ENCODE results near the gene USP21. TPM values are rescaled to one million over a fixed set of nuclear protein-coding genes. Genes with fewer than 3 reads are reported as not detected.

Gene USP21
- total RNA-seq, 6 experiments from 2014 or later: 6.9 to 11.1 (median 8.8) TPM

- Histone ChIP-seq H3K36me3 (no peaks in the 10 kb centered on the region), H3K4me3 (peak overlapping the region; percentile 11 to 33 (median 15)), H3K27me3 (no peaks in the 10 kb centered on the region), H3K27ac (peak overlapping the region; percentile 33 to 66 (median 55)), H3K4me1 (peaks cover 0 to 19% (median 13%) of the 10 kb centered on the region in 4 donors), H3K9me3 (no peaks in the 10 kb centered on the region)
- ATAC-seq (peak; percentile 86 to 92 (median 90)), DNase-seq (peak; percentile 90 to 94 (median 91))
- TF ChIP-seq POLR2A (IDR thresholded peaks at IDR 0.05): peak; percentile 21
- TF ChIP-seq, protein P1, sequence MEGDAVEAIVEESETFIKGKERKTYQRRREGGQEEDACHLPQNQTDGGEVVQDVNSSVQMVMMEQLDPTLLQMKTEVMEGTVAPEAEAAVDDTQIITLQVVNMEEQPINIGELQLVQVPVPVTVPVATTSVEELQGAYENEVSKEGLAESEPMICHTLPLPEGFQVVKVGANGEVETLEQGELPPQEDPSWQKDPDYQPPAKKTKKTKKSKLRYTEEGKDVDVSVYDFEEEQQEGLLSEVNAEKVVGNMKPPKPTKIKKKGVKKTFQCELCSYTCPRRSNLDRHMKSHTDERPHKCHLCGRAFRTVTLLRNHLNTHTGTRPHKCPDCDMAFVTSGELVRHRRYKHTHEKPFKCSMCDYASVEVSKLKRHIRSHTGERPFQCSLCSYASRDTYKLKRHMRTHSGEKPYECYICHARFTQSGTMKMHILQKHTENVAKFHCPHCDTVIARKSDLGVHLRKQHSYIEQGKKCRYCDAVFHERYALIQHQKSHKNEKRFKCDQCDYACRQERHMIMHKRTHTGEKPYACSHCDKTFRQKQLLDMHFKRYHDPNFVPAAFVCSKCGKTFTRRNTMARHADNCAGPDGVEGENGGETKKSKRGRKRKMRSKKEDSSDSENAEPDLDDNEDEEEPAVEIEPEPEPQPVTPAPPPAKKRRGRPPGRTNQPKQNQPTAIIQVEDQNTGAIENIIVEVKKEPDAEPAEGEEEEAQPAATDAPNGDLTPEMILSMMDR (IDR thresholded peaks at IDR 0.05): peak; percentile 52 to 71 (median 54)
- WGBS (ENCODE audit: insufficient coverage, low coverage, low lambda C conversion rate, missing lambda C conversion rate): 20% methylated on average over 12 of the region's 21 CpGs
- intact Hi-C loops (cut with DNase I): loop anchor here (10.0 kb wide), 2 partner anchors 181 to 191 kb away; no protein-coding TSS in a partner anchor
Observed at GRCh38 chr1:161193561-161194235, 34.4 kb downstream of the USP21 start.

DNA sequence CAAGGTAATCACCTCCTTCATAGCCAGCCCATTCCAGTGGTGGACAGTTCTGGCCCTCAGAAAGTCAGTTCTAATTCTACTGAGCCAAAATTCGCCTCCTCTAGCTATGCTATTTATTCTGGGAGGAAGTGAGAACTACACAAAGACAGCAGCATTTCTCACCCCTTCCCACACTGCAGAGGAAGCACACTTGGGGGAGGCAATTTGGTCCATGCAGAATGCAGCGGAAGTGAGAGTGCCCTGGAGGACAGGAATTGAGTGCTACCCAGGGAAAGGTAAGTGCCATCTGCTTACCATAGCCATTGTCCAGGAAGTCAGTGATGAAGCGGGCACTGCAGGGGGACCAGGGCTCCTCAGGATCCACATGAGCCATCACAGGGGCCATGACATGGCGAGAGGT is 35.9 kb downstream of the USP21 start:
- no peaks in the 10 kb centered on the region for H3K27me3 ChIP-seq
- H3K36me3 ChIP-seq: no peaks in the 10 kb centered on the region
- no peak overlapping the region for H3K4me3 ChIP-seq
- 61% methylated on average over 2 of the region's 4 CpGs for WGBS (ENCODE audit: insufficient coverage, low coverage, low lambda C conversion rate, missing lambda C conversion rate)
- H3K27ac ChIP-seq: no peak overlapping the region
- no peaks in the 10 kb centered on the region for H3K9me3 ChIP-seq
- ATAC-seq: no peak
- intact Hi-C loops (cut with DNase I): loop anchor here (10.0 kb wide), 2 partner anchors 180 to 190 kb away; no protein-coding TSS in a partner anchor
- H3K4me1 ChIP-seq: peaks cover 0 to 19% (median 13%) of the 10 kb centered on the region in 4 donors
- TF ChIP-seq POLR2A (IDR thresholded peaks at IDR 0.05): no peak
- TF ChIP-seq, protein P1 (IDR thresholded peaks at IDR 0.05): no peak
- no peak for DNase-seq

DNA sequence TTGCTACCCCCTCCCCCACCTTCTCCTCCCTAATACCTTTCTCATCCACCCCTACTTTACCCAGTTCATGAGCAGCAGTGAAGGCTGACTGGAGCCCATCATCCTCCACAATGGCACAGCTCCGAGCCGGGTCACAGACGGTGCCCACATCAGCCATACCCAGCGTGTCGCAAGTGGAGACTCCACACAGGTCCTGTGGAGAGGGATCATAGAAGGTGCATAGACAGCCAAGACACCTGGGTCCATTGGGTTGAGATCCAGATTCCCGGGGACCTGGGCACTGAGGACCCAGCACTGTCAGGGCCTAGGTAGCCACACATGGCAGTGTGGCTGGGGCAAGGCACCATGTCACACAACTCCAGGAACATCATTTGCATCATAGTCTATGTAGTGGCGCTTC is 36.8 kb downstream of the USP21 start:
- no peak for ATAC-seq
- intact Hi-C loops (cut with DNase I): loop anchor here (10.0 kb wide), 2 partner anchors 179 to 189 kb away; no protein-coding TSS in a partner anchor
- peak overlapping the region in 1 of 3 donors; percentile 38 for H3K4me3 ChIP-seq
- no peaks in the 10 kb centered on the region for H3K9me3 ChIP-seq
- 100% methylated on average over 4 of the region's 7 CpGs for WGBS (ENCODE audit: insufficient coverage, low coverage, low lambda C conversion rate, missing lambda C conversion rate)
- H3K27me3 ChIP-seq: no peaks in the 10 kb centered on the region
- H3K36me3 ChIP-seq: no peaks in the 10 kb centered on the region
- no peak for DNase-seq
- peak overlapping the region in 1 of 3 donors; percentile 55 for H3K27ac ChIP-seq
- peaks cover 0 to 26% (median 15%) of the 10 kb centered on the region in 4 donors for H3K4me1 ChIP-seq
- TF ChIP-seq POLR2A (IDR thresholded peaks at IDR 0.05): no peak
- TF ChIP-seq, protein P1 (IDR thresholded peaks at IDR 0.05): no peak

DNA sequence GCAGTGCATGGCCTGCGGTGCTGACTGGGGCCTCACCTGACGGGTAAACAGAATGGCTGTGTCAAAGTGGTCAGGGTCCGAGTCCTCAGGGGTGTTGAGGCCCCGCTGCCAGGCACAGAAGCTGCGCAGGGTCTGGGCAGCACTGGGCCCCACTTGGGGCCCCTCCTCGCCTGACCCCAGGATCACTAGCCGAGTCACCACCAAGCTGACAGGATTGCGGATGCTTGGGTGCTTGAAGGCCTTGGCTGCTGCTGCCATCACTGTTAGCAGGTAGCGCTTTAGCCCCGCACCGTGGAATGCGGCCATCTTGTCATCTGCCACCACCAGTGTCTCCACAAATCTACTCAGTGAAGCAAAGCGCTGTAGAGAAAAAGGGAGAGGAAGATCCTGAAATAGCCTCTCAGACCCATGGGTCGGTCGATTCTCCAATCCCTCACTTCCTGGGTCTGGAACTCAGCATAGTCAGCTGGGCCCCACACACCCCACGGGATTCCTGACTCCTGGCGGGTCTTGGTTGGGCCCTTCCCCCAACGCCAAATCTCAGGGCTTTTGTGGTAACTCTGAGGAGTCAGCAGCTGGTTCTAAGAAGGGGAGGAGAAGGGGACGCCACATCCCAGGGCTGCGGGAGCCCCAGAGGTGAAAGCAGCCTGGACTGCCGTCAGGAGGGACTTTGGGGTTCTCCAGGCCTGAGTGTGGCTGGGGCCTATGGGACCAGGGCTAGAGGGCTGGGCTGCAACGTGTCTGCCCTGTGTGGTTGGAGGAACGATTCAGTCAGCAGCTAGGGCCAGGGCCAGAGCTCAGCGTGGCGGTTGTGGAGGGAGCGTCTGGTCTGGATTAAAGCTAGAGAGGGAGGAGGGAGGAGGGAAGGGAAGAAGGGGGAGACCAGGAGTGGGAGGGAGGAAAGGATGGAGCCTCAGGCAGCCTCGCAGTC is 37.5 kb downstream of the USP21 start:
- intact Hi-C loops (cut with DNase I): loop anchor here (10.0 kb wide), 2 partner anchors 178 to 188 kb away; no protein-coding TSS in a partner anchor

More for the DNA sequence above, 37.5 kb downstream of the USP21 start:
- ATAC-seq (no peak), DNase-seq (no peak)
- Histone ChIP-seq H3K27ac (peak overlapping the region; percentile 36 to 95 (median 55)), H3K27me3 (no peaks in the 10 kb centered on the region), H3K4me3 (peak overlapping the region in 1 of 3 donors; percentile 38), H3K9me3 (no peaks in the 10 kb centered on the region), H3K4me1 (peaks cover 0 to 31% (median 19%) of the 10 kb centered on the region in 4 donors), H3K36me3 (no peaks in the 10 kb centered on the region)
- WGBS (ENCODE audit: insufficient coverage, low coverage, low lambda C conversion rate, missing lambda C conversion rate): 55% methylated on average over 8 of the region's 27 CpGs
- peak; percentile 8 for TF ChIP-seq POLR2A (IDR thresholded peaks at IDR 0.05)
- TF ChIP-seq, protein P1 (IDR thresholded peaks at IDR 0.05): no peak
